Transverse colon (tissue), 3 donors: ENCODE measurements around the gene UBXN10.

Experiments
- CTCF ChIP-seq, 5 experiments: fragments of 200-600 bp in 3 of 5; fragments of 450-650 bp in 2 of 5; sonication (generic) in 3 of 5; IDR thresholded peaks; 1 replicate in 2 of 5; 2 replicates in 3 of 5; pipeline ENCODE4 v1.5.1; 2016 to 2017; ENCODE audit warnings: antibody characterized with exemption in 5 of 5, inconsistent platforms in 3 of 5, mild to moderate bottlenecking in 2 of 5, moderate library complexity in 1 of 5
- POLR2A ChIP-seq: fragments of 450-650 bp; IDR thresholded peaks from one replicate; pipeline ENCODE4 v1.6.1; 2016; ENCODE audit warnings: antibody characterized with exemption, mild to moderate bottlenecking, moderate library complexity

- TF ChIP-seq POLR2A (no peak), CTCF (IDR thresholded peaks at IDR 0.05) (no peak)
Measured at GRCh38 chr1:20187813-20188454, 2.0 kb downstream of the UBXN10 start.
